ENCODE measurements around the gene UGT2B17. TPM values are rescaled to one million over a fixed set of nuclear protein-coding genes. Genes with fewer than 3 reads are reported as not detected.

Gene UGT2B17
- total and polyA plus RNA-seq, 10 of the 15 experiments (the other 5 are each of a cell fraction or from before 2014, with no cell fraction given) = 0.15 TPM; not detected in 9

- no CpG with 5 or more reads among the region's 2 CpGs for WGBS (ENCODE audit: insufficient coverage, insufficient replicate concordance, low lambda C conversion rate, missing lambda C conversion rate)
- intact Hi-C loops (cut with micrococcal nuclease; ENCODE audit: unreplicated experiment) (no loop called here), in situ Hi-C loops (cut with MboI) (loop anchor here (25.0 kb wide), 1 partner anchor 90 kb away; no protein-coding TSS in a partner anchor)
- Histone ChIP-seq H3K4me3 (no peak overlapping the region), H3K4me2 (ENCODE audit: control insufficient read depth, insufficient read depth) (no peak overlapping the region), H4K20me1 (ENCODE audit: control insufficient read depth, insufficient read depth) (no peaks in the 10 kb centered on the region), H2AFZ (ENCODE audit: control insufficient read depth, low read depth, low read length) (no peak overlapping the region), H3K9ac (ENCODE audit: control insufficient read depth, insufficient read depth, low read length) (no peak overlapping the region), H3K27me3 (replicated peaks in 1 of 2; ENCODE audit: control insufficient read depth in 2 of 2, insufficient read depth in 2 of 2, low read length in 1 of 2) (no peaks in the 10 kb centered on the region), H3K9me3 (replicated peaks; ENCODE audit: control insufficient read depth, insufficient read depth, low read length) (no peaks in the 10 kb centered on the region), H3K27ac (ENCODE audit: control insufficient read depth, insufficient read depth) (no peak overlapping the region), H3K4me1 (ENCODE audit: control insufficient read depth, insufficient read depth, low read length) (no peaks in the 10 kb centered on the region), H3K79me2 (ENCODE audit: control insufficient read depth, insufficient read depth, low read length) (no peaks in the 10 kb centered on the region), H3K36me3 (ENCODE audit: control insufficient read depth in 2 of 2, insufficient read depth in 2 of 2, low read length in 1 of 2) (no peaks in the 10 kb centered on the region)
- ATAC-seq = no peak
- no peak for FAIRE-seq
- CTCF ChIA-PET = no interaction called here
- RAD21 ChIA-PET (ENCODE audit: unreplicated experiment) = no interaction called here
- no peak for DNase-seq (ENCODE audit: low read depth, low spot score)
- SMC1A ChIA-PET (ENCODE audit: uncharacterized antibody, unreplicated experiment) = no interaction called here
- BruUV-seq (replicated peaks) = no TSS peak
- POLR2A ChIA-PET = no interaction called here
- no peak for TF ChIP-seq RUNX3 (IDR thresholded peaks at IDR 0.05; ENCODE audit: low read length)
- no peak for TF ChIP-seq HDGF (IDR thresholded peaks at IDR 0.05)
- TF ChIP-seq CBFB (IDR thresholded peaks at IDR 0.05; ENCODE audit: low read depth) = no peak
- TF ChIP-seq NFYB (IDR thresholded peaks at IDR 0.05; ENCODE audit: insufficient read depth, low read depth, low read length) = no peak
- no peak for TF ChIP-seq FOXK2 (IDR thresholded peaks at IDR 0.05)
- no peak for TF ChIP-seq ZNF207 (IDR thresholded peaks at IDR 0.05; ENCODE audit: borderline replicate concordance)
- no peak for TF ChIP-seq ZNF622 (IDR thresholded peaks at IDR 0.05)
- TF ChIP-seq USF2 (IDR thresholded peaks at IDR 0.05; ENCODE audit: borderline replicate concordance, low read depth, low read length) = no peak
- no peak for TF ChIP-seq STAT1 (conservative IDR thresholded peaks at IDR 0.05)
- TF ChIP-seq MAX (IDR thresholded peaks at IDR 0.05; ENCODE audit: low read depth, low read length) = no peak
- TF ChIP-seq MEF2B (IDR thresholded peaks at IDR 0.05; ENCODE audit: partially characterized antibody, poor library complexity, severe bottlenecking) = no peak
- no peak for TF ChIP-seq USF1 (IDR thresholded peaks at IDR 0.05; ENCODE audit: borderline replicate concordance, extremely low read length, insufficient read depth, low read depth, low read length)
- no peak for TF ChIP-seq BMI1 (IDR thresholded peaks at IDR 0.05; ENCODE audit: borderline replicate concordance)
- no peak for TF ChIP-seq ATF2 (IDR thresholded peaks at IDR 0.05; ENCODE audit: low read length)
- no peak for TF ChIP-seq CHD2 (IDR thresholded peaks at IDR 0.05; ENCODE audit: borderline replicate concordance, low read depth, low read length)
- no peak for TF ChIP-seq ZBTB40 (IDR thresholded peaks at IDR 0.05; ENCODE audit: borderline replicate concordance)
- TF ChIP-seq MYC (IDR thresholded peaks at IDR 0.05; ENCODE audit: insufficient read depth, insufficient read length, insufficient replicate concordance, low read length, severe bottlenecking) = no peak
- TF ChIP-seq TCF12 (IDR thresholded peaks at IDR 0.05; ENCODE audit: low read depth, low read length) = no peak
- TF ChIP-seq TAF1 (IDR thresholded peaks at IDR 0.05; ENCODE audit: borderline replicate concordance, low read depth, low read length) = no peak
Measured at GRCh38 chr4:68597482-68597881, 21.4 kb upstream of the UGT2B17 start.
